GM19035 (cell line): Measurements from ENCODE around the gene TNS1.

Experiments
- ATAC-seq: cut with Tn5 transposase; IDR thresholded peaks from one replicate; pipeline ENCODE4 v1.9.1; 2021; ENCODE audit not compliant: unreplicated experiment

TNS1 gene

DNA sequence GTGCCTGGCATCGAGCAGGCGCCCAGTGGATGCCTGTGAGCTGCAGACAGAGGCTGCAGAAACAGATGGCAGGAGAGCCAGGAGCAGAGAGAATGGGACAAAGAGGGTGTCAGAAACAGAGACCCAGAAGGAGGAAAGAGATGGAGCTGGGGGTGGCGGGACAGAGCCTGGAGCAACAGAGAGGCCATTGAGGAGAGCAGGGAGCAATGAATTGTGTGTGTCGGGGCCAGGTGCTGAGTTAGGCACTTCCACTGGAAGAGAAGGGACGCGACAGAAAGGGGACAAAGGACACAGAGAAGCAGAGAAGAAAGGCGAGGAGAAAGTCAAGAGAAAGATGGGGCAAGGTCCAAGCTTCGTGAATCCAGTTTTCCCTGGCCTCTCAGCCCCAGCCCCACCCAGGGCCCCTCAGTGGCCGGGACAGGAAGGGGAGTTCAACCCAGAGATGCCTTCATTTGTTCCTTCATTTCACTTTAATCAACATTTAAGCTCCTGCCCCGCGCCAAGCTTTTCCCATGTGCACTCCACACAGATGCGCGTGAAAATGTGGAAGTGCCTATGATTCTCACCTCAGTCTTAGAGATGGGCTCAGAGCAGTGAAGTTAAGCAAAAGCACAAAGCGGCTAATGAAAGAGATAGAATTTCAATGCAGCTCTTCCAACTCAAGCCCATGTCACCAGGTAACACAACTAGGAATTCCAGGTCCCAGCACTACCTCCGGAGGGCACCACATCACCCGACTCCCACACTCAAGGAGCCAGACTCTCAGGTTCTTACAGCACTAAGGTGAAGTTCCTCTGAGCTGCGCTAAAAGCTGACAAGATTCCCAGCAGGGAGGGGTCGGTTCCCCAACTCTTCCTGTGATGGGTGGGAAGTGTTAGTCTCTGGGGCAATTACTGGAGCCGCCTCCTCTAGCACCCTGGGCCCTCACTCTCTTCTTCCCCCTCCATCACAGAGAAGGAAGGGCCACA, 55.1 kb downstream of the TNS1 start:
- no peak for ATAC-seq

DNA sequence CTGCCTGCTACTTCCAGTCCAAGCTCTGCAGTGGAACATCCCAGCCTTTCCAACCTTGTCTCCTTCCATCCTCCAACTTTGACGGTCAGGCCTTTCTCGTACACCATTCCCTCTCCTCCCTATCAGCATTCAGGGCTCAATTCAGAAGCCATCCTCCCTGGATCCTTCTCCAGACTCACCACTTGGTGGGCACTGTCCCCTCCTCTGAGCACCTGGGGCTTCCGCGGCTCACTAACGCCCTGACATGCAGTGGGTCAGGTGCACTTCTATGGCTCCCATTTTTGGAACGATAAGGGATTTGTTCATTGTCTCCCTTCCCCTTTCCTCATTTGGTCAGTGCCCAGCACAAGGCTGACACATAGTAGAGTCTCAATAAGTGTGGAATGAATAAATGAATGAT, 56.7 kb downstream of the TNS1 start:
- ATAC-seq, result no peak

DNA sequence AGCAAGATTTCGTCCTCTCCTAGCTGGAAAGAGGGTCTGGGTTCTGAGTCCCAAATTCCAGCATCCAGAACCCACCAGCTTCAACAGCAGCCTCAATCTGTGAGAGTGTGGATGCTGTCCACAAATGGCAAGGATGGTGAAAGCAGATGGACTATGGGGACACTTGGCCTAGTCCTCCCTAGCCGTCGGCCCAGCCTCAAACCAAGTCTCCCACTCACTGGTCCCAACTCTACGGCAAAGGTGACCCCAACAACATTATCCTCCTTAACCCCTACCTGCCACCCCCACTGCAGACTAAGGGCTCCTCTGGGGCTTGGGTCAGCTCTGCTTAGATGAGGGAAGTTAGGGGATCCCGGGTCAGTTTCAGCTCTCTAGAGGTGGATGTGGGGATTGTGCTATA, 57.3 kb downstream of the TNS1 start:
- ATAC-seq, result no peak

DNA sequence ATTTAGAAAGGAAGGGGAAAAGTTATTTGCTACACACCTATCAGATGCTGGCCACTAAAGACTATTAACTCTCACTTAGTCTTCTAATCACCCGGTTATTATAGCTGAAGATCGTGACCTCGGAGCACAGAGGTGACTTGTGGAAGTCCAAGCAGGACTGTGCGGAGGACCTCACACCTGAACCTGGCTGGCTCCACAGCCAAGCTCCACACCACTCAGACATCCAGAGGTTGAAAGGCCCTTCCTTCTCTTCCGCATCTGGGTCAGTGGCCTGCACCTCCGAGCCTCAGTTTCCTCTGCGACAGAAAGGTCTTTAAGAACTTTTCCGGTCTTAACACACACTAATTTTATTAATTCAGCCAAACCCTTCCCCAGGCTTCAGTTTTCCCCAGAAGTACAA, 57.9 kb downstream of the TNS1 start:
- no peak for ATAC-seq

DNA sequence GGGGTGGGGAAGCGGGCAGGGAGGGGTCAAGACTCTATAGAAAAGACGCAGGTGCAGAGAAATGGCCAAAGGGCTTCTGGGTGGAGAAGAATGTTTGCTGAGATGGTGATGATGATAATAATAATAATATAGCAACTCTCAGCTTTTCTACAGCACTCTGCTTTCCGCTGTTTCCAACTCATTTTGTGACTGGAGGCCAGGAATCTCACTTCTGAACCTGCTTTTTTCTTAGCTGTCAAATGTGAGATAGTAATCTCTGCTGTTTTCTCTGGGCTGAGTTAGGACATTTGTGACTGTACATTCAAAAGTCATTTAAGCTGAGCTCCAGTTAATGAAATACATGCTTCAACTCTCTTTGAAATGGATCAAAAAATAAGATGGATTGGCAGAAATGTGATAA, 58.4 kb downstream of the TNS1 start:
- no peak for ATAC-seq

DNA sequence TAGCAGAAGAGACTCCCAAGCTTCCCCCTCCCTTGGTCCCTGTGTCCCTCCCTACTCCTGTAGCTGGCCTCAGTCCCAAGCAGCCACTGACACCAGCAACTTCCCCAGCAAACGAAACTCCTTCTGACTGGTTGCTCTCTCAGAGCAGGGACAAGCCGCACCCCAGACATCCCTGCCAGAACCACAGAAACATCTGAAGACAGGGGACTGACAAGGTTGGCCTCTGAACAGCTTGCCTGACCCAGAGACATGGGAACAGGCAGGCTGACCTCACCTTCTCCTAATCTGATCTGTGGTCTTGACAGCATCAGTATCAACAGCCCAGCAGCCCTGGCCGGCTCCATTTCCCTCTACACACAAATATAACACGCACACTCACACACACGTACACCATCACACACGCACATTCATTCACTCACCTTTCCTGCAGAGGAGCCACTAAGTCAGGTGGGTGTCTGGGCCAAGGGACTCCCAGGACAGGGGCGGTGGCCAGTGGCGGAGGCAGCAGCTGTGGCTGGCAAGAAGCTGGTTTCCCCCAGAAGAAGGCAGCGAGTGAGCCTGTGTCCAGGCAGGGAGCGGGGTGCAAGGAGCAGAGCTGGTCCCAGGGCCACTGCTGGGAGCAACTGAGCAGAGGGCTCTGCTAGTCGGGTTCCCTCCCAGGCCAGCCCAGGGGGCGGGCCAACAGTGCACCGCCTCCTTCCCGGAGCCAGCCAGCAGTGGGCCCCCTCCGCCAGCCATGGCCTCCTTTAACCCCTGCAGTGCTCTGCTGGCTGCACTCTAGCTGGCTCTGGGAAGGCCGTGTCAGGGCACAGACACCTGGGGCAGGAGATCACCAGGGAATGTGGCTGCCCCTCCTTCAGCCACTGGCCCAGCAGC, 59.1 kb downstream of the TNS1 start:
- no peak for ATAC-seq

DNA sequence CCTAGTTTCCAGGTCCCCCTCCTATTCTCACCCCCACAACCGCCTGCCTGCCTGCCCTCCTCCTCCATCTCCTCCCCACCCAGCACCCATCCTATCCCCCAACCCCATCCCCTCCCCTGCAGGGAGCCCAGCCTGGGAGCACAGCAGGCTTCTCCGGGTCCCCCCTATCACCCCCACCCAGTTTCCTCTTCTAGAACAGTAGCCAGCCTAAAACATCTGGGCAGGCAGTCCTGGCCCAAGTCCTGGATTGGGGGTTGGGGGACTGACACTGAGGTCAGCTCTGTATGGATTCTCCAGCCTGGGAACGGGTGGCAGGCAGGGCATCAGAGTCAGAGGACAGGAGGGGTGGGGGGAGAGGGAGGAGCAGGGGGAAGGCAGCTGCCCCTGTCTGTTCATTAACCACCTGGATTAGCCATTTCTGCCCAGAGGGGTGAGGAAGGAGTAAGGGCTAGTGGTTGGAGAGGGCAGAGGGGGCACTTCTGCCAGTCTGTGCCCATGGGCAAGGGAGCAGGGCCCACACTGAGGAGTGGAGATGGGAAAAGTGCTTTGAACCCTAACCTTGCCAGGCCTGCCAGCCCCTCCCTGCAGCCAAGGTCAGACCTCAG, 60.0 kb downstream of the TNS1 start:
- no peak for ATAC-seq

DNA sequence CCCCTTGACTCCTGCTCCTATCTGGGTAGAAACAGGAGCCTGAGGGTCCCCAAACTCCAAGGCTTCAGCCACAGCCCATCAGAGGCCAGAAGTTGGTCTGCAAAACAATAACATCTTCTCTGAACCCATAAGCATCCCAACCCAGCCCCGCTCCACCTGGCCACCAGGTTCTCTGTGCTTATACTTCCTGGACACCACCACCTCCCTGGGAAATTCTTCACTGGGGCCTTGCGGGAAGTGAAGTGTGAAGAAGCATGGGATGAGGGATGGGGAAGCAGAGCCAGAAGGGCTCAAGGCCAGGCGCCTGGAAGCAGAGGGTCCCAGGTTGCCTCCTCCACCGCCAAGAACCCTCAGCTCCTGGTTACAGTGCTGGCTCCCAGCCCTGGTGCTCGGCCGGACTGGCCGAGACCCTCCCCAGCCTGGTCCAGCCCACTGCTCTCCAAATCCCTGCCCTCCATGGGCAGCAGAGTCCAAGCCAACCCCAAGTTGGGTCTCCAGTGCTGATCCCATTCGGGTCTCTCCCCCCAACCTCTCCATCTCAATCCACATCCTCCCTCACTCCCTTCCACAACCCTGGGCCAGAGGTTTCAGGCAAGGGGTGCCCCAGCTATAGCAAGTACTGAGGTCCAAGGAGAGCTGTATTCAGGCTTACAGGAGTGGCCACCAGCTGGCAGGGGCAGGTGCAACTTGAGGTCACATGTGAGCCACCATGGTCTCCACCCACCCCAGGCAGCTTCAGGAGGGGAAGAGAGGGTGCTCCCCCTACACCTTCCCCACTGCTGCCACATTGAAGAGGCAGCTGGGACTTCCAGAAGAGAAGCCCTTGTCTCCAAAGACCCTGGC, 60.7 kb downstream of the TNS1 start:
- no peak for ATAC-seq

DNA sequence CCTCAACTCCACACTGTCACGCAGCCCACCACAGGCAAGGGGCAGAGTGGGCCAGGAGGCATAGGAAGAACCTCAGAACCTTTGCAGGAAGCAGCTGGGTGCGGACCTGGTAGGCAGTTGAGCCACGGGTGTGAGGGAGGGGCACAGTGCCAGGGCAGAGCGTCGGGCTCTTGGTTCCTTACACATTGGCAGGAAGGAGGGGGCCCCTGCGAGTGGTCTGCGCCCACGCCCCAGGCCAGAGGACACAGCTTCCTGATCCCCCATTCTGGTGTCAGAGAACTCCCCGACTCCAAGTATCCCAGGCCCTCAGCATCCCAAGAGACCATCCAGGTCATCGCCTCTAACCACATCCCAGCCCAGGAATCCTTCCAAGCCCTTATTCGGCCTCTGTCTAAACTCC, 61.5 kb downstream of the TNS1 start:
- ATAC-seq, result no peak

DNA sequence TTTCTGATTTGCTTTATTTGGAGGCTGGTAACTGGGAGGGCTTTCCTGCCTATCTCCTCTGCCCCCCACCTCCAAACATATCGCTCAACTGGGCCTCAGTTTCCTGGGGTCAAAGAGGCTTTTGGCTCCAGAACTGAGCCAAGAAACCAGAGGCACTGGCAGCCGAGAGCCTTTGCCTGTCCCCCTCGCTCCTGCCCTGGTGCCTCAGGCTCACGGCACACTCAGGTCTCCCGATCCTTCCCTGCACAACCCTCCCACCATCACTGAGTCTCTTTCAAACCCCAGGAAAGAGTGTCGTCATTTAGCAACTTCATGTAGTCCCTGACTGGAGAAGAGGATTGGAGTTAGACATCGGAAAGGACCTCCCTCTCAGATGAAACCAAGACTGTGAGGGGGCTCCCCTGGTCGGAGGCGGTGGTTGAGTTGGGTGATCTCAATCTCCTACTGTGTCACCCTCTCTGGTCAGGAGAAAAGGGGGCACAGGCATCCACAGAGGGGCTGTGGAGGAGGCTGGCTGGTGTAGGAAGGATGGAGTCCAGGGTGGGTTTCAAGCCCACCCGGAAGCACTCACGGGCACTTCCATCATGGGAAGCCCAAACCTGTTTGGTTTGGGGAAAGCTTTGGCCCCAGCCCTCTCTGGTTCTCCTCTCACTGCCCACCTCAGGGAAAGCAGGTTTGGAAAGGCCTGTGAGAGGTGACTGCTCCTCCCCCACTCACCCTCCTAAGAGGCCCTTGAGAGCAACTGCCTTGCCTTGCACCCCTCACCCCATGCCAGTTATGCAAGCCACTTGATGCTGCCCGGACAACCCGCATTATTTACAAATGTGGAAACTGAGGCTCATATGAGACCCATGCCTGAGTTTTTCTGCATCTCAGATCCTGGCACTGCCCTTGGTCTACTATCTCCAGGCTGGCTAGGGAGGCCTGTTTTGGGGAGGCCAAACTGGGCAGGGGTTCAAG, 62.3 kb downstream of the TNS1 start:
- no peak for ATAC-seq

DNA sequence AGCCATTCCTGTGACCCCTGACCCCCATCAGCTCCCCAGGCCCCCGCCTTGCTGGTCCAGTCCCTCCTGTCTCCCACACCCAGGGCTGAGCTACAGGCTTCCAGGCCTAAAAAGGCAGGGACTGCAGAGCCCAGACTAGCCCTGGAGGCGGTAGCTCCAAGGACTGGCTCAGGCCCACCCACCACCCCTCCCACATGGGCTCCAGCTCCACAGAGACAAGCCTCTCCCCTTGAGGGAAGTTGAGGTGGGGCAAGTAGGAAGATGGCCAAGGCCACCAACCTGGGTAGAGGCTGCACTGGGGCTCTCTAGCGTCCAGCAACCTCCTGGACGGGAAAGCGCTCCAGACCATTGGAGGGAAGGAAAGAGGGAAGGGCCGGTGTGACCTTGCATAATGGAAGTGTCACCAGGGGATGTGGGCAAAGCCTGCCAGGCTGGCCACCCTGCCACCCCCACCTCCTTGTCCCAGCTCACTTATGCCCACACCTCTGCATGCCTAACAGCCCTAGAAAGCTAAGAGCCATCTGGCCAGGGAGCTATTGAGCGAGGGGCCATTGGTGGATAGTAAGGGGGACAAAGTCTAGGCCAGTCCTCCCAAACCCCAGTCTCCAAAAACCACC, 63.1 kb downstream of the TNS1 start:
- no peak for ATAC-seq

DNA sequence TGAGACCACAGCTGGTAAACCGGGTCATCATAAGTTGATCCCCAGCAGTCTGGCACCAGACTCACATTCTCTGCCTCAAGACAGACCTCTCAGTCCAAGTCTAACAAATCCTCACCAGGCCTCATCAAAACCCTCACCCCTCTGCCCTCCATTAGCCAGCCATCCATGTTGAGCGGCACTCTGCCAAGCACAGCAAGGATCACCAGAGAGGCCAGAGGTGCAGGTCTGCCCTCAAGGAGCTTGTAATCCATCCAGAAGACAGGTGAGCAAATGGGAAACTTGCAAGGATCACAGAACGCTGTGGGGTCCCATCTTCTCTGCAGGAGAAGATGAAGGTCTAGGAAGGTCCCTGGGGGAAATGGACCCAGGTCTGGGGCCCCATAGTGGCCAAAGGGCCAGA, 63.6 kb downstream of the TNS1 start:
- ATAC-seq, result no peak

DNA sequence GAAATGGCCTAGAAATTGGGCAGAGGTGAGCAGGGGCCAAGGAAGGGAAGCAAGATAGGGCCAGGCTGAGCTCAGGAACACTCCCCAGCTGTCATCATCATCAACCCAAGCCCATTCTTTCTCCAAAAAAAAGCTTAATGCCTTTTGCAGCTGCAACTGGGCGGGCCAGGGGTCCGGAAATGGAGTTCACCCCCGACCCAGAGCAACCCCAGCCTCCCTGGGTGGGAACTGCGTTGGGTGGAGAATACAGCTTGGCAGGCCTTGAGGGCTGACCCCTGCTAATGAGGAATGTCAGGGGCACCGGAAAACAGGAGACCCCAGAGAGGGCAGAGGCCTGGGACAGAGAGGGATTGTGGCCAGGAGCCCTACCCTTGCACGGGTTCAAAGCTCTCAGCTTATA, 64.8 kb downstream of the TNS1 start:
- no peak for ATAC-seq

DNA sequence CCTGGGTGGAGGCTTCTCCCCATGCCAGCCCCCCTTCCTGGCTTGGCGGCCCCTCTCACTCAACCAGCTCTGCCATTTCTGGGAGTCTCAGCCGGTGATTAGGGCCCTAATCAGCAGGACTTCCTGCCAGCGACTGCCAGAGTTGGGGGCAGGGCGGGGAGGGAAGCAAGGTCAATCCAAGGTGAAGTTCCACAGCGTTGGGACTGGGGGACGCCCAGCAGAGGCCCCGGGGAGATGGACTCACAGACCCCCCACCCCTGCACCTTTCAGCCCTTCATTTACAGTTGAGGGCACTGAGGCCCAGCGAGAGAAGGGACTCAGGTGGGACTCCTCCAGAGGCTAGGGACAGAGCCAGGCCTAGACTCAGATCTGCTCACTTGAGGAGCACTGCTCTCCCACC, 65.3 kb downstream of the TNS1 start:
- no peak for ATAC-seq

DNA sequence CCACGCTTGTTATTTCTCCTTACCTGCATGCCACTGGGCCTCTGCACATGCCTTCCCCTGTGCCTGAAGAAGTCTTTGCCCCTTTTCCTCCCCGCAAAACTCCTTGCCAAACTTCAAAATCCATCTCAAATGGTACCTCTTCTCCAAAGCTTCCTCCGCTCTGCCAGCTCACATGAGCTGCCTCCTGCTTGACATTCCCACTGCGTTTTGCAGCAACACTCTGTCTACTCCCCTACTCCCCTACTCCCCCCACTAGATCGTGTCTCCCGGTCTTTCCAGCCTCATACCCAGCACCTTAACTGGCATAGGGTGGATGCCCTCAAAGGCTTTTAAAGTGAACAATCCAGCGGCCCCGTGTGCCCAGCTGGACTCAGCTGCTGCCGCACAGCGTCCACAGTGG, 65.8 kb downstream of the TNS1 start:
- no peak for ATAC-seq

DNA sequence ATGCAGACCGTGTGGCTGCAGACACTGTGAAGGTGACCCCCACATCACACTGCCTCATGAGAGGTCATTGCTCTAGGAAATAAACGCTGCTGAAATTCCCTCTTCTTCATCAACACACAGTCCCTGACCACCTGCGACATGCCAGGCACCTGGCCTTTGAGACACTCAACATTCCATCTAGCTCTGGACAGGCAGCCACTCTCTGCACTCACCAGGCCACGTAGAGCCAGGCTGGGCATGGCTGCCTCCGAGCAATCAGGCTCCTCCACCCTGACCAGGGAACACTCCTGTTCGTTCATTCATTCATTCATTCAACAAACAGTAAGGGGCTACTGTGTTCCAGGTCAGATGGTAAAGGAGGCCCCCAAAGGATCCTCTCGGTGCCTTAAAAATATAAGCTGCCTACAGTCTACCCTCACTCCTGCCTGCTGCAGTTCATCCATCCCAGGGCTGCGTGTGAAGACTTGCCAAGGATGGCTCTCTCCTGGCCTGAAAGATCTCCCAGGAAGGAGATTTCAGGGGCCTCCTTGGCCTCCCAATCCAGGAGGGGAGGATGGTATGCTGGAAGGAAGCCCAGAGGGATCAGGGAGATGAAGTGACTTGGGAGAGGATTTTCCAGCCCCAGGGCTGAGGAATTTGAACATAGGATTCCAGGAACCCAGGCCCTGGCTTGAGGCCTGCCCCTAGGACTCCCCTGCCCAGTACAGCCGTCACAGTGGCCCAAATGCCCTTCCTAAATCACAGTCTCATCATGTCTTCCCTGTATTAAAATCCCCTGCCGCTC, 66.7 kb downstream of the TNS1 start:
- no peak for ATAC-seq

DNA sequence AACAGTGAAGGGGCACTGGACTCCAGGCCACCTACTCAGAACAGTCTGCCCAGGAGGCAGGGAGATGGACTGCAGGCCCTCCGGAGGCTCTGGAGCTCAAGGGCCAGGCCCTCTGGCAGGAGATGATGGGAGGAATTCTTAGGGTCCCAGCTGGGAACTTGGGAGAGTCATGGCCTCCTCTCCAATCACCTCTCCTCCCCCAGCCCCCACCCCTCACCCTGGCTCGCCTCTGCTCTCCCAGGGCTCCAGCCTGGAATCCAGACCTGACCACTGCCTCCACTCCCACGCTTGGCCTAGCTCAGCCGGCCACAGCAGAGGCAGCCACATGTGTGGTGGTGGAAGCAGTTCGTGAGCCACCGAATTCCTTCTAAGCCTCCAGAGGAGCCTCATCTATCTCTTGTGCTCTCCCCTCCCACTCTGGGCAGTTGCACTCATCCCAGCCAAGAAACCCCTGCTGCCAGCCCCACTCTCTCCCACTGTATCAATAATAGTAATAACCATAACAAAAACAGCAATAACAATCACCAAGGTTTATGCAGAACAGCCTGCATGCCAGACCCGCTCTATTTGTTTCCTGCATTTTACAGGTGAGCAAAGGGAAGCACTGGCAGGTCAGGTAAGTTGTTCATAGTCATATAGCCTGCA, 67.4 kb downstream of the TNS1 start:
- ATAC-seq, result no peak
